Spleen (tissue), 11 donors: Measurements from ENCODE around the gene MKRN3. TPM values are rescaled to one million over a fixed set of nuclear protein-coding genes. Genes with fewer than 3 reads are reported as not detected.
"Not testable (repeated sequence)": the region's sequence is repeated elsewhere in the genome, so short reads cannot be mapped to it uniquely, and the experiment has no call there.

Source experiments
- DNase-seq: peaks from one replicate; pipeline ENCODE4 v3.0.0-alpha.2; 2020
- H3K27ac ChIP-seq, 8 donors: fragments of 200-600 bp; sonication (generic) in 7 of 8; 1 replicate in 4 of 8; 2 replicates in 4 of 8; pipeline versions ENCODE4 v1.5.0 to v1.8.0; 2016 to 2021; ENCODE audit warnings: inconsistent platforms in 4 of 8, mild to moderate bottlenecking in 4 of 8, moderate library complexity in 1 of 8
- H3K27me3 ChIP-seq, 7 donors: fragments of 200-600 bp; sonication (generic) in 6 of 7; replicated peaks in 1 of 7; 1 replicate in 4 of 7; 2 replicates in 3 of 7; pipeline versions ENCODE4 v1.5.0 to v1.8.0; 2016 to 2021; ENCODE audit warnings: inconsistent platforms in 3 of 7, mild to moderate bottlenecking in 1 of 7
- H3K36me3 ChIP-seq, 6 donors: fragments of 200-600 bp; sonication (generic) in 5 of 6; 1 replicate in 4 of 6; 2 replicates in 2 of 6; pipeline versions ENCODE4 v1.5.0 to v1.8.0; 2016 to 2021; ENCODE audit warnings: inconsistent platforms in 2 of 6
- H3K4me1 ChIP-seq, 6 donors: fragments of 200-600 bp; sonication (generic) in 5 of 6; 1 replicate in 3 of 6; 2 replicates in 3 of 6; pipeline versions ENCODE4 v1.5.0 to v1.8.0; 2016 to 2021; ENCODE audit warnings: inconsistent platforms in 3 of 6
- H3K4me3 ChIP-seq, 8 donors: fragments of 200-600 bp; sonication (generic) in 7 of 8; 1 replicate in 4 of 8; 2 replicates in 4 of 8; pipeline versions ENCODE4 v1.5.0 to v1.8.0; 2016 to 2021; ENCODE audit warnings: inconsistent platforms in 4 of 8, mild to moderate bottlenecking in 4 of 8, moderate library complexity in 2 of 8
- H3K9me3 ChIP-seq, 8 donors: fragments of 200-600 bp; sonication (generic) in 7 of 8; 1 replicate in 4 of 8; 2 replicates in 4 of 8; pipeline versions ENCODE4 v1.5.0 to v1.8.0; 2016 to 2021; ENCODE audit warnings: inconsistent platforms in 4 of 8
- POLR2A ChIP-seq, 3 donors: fragments of 450-650 bp; IDR thresholded peaks; one replicate each; pipeline ENCODE4 v1.5.1; 2017; ENCODE audit warnings: antibody characterized with exemption in 3 of 3, mild to moderate bottlenecking in 1 of 3
- POLR2AphosphoS5 ChIP-seq, 3 donors: sonication (generic); formaldehyde crosslinking; IDR thresholded peaks; one replicate each; pipeline ENCODE4 v1.5.1; 2017; ENCODE audit warnings: antibody characterized with exemption in 3 of 3
- WGBS, 5 donors: extraction: QIAGEN DNeasy Blood & Tissue Kit in 3 of 5; methylation state at CpG; one replicate each; pipeline versions ENCODE4 v1.1.5 to v1.1.7; 2013 to 2018; 5-methylcytosine and 5-hydroxymethylcytosine counted together
- intact Hi-C: fragments of 100-400 bp; cut with DNase I; formaldehyde crosslinking; loops from one replicate; pipeline ENCODE4 v1.15.0; 2023; ENCODE audit warnings: low total_unique reads
- polyA plus RNA-seq, 3 donors: library from polyadenylated mRNA; stranded (reverse); fragments of 200-250 nt; gene quantifications; one replicate each; pipeline ENCODE4 v1.2.1, GENCODE V29; 2013
- total RNA-seq, 7 donors: library from RNA; depleted of rRNA in 3 of 7; stranded (reverse); fragments of >200 nt in 3 of 7; fragmentation: NEBNext Ultra II Directional in 4 of 7; extraction: Animal tissue kit (Norgen Biotek cat#: 25700) in 4 of 7; gene quantifications; one replicate each; pipeline versions ENCODE4 v1.1.0 to v1.2.1, GENCODE V29; 2016 to 2021
- TF ChIP-seq, protein P1 (sequence below), 11 experiments: fragments of 200-600 bp in 7 of 11; fragments of 450-650 bp in 4 of 11; sonication (generic) in 4 of 11; IDR thresholded peaks in 8 of 11; conservative IDR thresholded peaks in 3 of 11; 1 replicate in 7 of 11; 2 replicates in 4 of 11; pipeline versions ENCODE4 v1.4.0 to v1.8.0; 2016 to 2021; ENCODE audit warnings: antibody characterized with exemption in 11 of 11, inconsistent platforms in 4 of 11, mild to moderate bottlenecking in 1 of 11
- donor health status: healthy with polysubstance abuse.
- donor health status: DM: no; HTN: no; CAD: no; lungs with moderate emphysema.
- donor health status: DM: no; HTN: no; CAD: no.
- donor health status: Bipolar disorder and iron deficiency.
- donor health status: healthy.
- donor health status: DM: no; HTN: no; CAD: no.
- donor health status: DM: yes; HTN: yes; CAD: no.

The MKRN3 gene
- total and polyA plus RNA-seq, 10 donors = 0.26 to 3.5 (median 0.60) TPM; not detected in 1

DNA sequence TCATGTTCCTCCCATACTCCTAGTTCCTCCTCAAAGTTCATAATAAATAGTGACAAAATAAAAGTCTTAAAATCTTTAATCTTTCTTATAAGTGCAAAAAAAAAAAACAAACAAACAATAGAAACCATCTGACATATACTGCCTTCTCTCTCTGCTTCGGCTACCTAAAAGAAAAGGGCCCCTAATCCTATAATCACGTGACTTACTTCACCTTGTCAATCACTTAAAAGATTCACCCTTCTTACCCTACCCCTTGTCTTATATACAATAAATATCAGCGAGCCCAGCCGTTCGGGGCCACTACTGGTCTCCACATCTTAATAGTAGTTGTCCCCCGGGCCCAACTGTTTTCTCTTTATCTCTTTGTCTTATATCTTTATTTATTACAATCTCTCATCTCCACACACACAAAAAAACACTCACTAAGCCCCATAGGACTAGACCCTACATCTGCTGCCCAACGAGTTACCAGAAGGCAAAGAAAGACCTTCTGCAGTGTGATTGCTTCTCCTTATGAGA is 28.8 kb downstream of the MKRN3 start:
- H3K36me3 ChIP-seq = no peaks in the 10 kb centered on the region
- no peaks in the 10 kb centered on the region for H3K9me3 ChIP-seq
- H3K27ac ChIP-seq = no peak overlapping the region
- TF ChIP-seq POLR2A (IDR thresholded peaks at IDR 0.05) (no peak), POLR2AphosphoS5 (IDR thresholded peaks at IDR 0.05) (no peak)
- TF ChIP-seq, protein P1, sequence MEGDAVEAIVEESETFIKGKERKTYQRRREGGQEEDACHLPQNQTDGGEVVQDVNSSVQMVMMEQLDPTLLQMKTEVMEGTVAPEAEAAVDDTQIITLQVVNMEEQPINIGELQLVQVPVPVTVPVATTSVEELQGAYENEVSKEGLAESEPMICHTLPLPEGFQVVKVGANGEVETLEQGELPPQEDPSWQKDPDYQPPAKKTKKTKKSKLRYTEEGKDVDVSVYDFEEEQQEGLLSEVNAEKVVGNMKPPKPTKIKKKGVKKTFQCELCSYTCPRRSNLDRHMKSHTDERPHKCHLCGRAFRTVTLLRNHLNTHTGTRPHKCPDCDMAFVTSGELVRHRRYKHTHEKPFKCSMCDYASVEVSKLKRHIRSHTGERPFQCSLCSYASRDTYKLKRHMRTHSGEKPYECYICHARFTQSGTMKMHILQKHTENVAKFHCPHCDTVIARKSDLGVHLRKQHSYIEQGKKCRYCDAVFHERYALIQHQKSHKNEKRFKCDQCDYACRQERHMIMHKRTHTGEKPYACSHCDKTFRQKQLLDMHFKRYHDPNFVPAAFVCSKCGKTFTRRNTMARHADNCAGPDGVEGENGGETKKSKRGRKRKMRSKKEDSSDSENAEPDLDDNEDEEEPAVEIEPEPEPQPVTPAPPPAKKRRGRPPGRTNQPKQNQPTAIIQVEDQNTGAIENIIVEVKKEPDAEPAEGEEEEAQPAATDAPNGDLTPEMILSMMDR (IDR thresholded peaks at IDR 0.05 in 8 of 11, conservative IDR thresholded peaks at IDR 0.05 in 3 of 11) = no peak
- no peak overlapping the region for H3K4me3 ChIP-seq
- H3K27me3 ChIP-seq = no peaks in the 10 kb centered on the region
- DNase-seq = no peak
- intact Hi-C loops = no loop called here
- 77 to 82% (median 78%) methylated on average over 7 of the region's 7 CpGs for WGBS, 5 donors
- H3K4me1 ChIP-seq = no peaks in the 10 kb centered on the region

DNA sequence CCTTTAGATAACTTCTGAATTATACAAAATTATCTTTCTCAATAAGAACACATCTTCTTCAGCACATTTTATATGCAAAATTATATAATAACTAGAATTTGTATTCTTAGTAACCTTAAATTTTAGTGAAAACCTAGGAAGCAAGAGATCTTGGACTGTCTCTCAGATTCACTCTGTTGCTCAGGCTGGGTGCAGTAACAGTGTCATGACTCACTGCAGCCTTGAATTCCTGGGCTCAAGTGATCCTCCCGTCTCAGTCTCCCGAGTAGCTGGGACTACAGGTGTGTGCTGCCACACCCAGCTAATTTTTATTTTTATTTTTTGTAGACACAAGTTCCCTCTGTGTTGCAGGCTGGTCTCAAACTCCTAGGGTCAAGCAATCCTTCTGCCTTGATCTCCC is 29.9 kb downstream of the MKRN3 start:
- WGBS, 5 donors = 55 to 72% (median 70%) methylated on average over 2 of the region's 2 CpGs
- Histone ChIP-seq H3K27ac (no peak overlapping the region), H3K27me3 (no peaks in the 10 kb centered on the region), H3K9me3 (no peaks in the 10 kb centered on the region), H3K4me3 (no peak overlapping the region), H3K4me1 (no peaks in the 10 kb centered on the region), H3K36me3 (no peaks in the 10 kb centered on the region)
- TF ChIP-seq, protein P1 (IDR thresholded peaks at IDR 0.05 in 8 of 11, conservative IDR thresholded peaks at IDR 0.05 in 3 of 11) = no peak
- TF ChIP-seq POLR2A (IDR thresholded peaks at IDR 0.05) (no peak), POLR2AphosphoS5 (IDR thresholded peaks at IDR 0.05) (no peak)
- no peak for DNase-seq
- intact Hi-C loops = no loop called here

DNA sequence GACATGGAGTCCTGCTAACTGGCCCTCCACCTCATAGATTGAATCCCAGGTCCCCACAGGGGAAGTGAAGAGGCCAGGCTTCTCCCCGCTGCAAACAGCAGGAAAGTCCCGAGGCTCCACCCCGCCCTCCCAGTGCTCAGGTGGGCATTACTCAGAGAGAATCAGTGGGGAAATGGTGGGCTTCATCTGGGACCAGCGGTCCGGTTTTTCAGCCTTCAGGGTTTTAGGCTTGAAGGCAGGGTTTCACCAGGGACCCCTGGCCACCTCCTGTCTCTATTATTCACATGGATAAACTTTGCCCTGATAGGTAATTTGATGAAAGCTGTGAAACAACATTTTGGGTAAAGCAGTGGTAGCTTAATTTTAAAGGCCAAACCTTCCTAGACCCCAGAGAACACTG is 31.3 kb downstream of the MKRN3 start:
- no peaks in the 10 kb centered on the region for H3K27me3 ChIP-seq
- DNase-seq = no peak
- 67 to 83% (median 77%) methylated on average over 5 of the region's 5 CpGs for WGBS, 5 donors
- H3K36me3 ChIP-seq = no peaks in the 10 kb centered on the region
- H3K9me3 ChIP-seq = no peaks in the 10 kb centered on the region
- H3K4me1 ChIP-seq = no peaks in the 10 kb centered on the region
- H3K4me3 ChIP-seq = no peak overlapping the region
- TF ChIP-seq POLR2A (IDR thresholded peaks at IDR 0.05) (no peak), POLR2AphosphoS5 (IDR thresholded peaks at IDR 0.05) (no peak)
- TF ChIP-seq, protein P1 (IDR thresholded peaks at IDR 0.05 in 8 of 11, conservative IDR thresholded peaks at IDR 0.05 in 3 of 11) = no peak
- intact Hi-C loops = no loop called here
- no peak overlapping the region for H3K27ac ChIP-seq

DNA sequence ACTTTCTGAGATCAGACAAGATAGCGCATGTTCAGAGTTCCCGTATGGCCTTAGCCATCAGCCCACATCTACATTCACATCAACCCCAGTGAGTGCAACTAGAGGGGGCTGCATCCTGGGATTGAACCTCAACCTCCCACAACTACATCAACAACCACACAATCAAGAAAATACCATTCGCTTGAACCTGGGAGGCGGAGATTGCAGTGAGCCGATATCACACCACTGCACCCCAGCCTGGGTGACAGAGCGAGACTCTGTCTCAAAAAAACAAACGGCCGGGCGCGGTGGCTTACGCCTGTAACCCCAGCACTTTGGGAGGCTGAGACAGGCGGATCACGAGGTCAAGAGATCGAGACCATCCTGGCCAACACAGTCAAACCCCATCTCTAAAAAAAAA is 31.8 kb downstream of the MKRN3 start:
- 85 to 91% (median 89%) methylated on average over 14 of the region's 14 CpGs for WGBS, 5 donors
- H3K27ac ChIP-seq, intact Hi-C loops: not testable (repeated sequence)

DNA sequence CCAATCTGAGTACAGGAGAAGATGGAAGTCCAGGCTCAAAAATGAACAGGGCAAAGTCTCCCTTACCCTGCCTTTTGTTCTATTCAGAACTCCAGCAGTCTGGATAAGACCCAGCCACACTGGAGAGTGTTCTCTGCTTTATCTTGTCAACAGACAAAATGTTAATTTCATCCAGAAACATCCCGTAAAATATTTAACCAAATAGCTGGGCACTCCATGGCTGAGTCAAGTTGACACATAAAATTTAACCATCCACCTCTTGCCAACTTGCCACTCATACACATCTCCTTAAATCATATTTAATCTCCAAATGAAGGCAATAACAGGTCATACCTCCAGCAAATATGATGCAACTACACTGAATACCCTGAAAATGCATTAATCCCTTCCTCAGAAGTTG is 33.6 kb downstream of the MKRN3 start:
- TF ChIP-seq POLR2A (IDR thresholded peaks at IDR 0.05) = no peak
- no peak for TF ChIP-seq POLR2AphosphoS5 (IDR thresholded peaks at IDR 0.05)
- TF ChIP-seq, protein P1 (IDR thresholded peaks at IDR 0.05 in 8 of 11, conservative IDR thresholded peaks at IDR 0.05 in 3 of 11) = no peak
- 86 to 94% (median 87%) methylated on average over 1 of the region's 1 CpG for whole genome bisulfite sequencing, 5 donors
- DNase-seq = no peak
- H3K36me3 ChIP-seq = no peaks in the 10 kb centered on the region
- no peak overlapping the region for H3K27ac ChIP-seq
- no peak overlapping the region for H3K4me3 ChIP-seq
- no peaks in the 10 kb centered on the region for H3K27me3 ChIP-seq
- intact Hi-C loops = no loop called here
- H3K4me1 ChIP-seq = no peaks in the 10 kb centered on the region
- peaks cover 0 to 5% (median 0%) of the 10 kb centered on the region in 8 donors for H3K9me3 ChIP-seq

More for the DNA sequence above, 31.8 kb downstream of the MKRN3 start:
- H3K27me3 ChIP-seq, H3K4me3 ChIP-seq, DNase-seq, H3K36me3 ChIP-seq, H3K9me3 ChIP-seq, H3K4me1 ChIP-seq: not testable (repeated sequence)
